ENCODE measurements around the gene SCARB1.
A peak's percentile ranks its signal among the peaks of the same experiment; 100 is the strongest.

SCARB1 gene

DNA sequence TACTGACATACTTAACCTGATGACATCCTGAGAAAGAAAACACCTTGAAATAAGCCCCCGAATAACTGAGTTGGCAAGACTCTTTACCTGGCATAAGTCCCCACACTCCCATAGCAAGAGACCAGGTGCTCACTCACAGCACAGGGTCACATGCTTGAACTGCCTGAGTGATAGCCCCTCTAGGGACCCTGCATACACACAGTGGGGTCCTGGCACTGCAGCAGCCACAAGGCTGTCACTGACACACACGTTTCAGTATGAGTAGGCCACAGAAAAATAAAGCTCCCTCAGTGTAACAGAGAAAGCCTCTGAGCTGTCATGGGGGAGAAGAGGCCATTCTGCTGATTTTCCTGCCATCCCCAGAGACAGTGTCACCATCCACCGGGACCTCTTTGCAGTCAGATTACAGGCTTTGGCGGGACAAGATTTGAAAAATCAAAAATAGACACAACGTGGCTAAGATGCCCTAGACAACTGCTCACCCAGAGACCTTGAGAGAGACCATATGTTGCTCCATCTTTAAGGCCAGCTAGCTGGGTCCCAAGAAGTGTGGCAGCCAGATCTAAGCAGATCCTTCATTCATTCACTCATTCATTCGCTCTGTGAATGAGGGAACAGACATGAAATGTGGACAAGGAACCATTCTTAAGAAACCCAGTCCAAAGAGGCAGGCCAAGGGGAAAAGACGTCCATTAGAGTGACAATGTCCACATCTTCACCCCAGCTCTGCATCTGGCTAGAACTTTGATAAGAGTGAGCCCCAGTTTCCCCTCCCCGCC lies 1.6 kb downstream of the SCARB1 start:
- no peak for DNase-seq

- DNase-seq = no peak
Measured at GRCh38 chr12:124861492-124861891, 2.2 kb downstream of the SCARB1 start.

- DNase-seq = peak; percentile 53
Measured at GRCh38 chr12:124857921-124858461, 5.7 kb downstream of the SCARB1 start.

DNA sequence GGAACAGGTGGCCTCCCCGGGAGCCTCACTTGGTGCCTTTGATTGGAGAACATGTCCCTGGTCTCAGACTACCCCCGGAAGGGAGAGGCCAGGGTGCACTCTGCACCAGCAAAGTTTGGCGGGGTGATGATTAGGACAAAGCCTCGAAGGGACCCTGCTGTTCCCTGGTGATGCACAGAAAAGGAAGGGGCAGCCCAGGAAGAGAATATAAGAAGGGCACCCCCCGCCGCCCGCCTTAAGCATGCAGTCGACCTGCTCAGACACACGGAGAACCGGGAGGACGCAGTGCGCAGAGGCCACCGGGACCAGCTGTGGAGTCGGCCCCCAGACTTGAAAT lies 6.9 kb downstream of the SCARB1 start:
- DNase-seq = no peak

- DNase-seq = peak; percentile 44
Measured at GRCh38 chr12:124856132-124856841, 7.4 kb downstream of the SCARB1 start.

DNA sequence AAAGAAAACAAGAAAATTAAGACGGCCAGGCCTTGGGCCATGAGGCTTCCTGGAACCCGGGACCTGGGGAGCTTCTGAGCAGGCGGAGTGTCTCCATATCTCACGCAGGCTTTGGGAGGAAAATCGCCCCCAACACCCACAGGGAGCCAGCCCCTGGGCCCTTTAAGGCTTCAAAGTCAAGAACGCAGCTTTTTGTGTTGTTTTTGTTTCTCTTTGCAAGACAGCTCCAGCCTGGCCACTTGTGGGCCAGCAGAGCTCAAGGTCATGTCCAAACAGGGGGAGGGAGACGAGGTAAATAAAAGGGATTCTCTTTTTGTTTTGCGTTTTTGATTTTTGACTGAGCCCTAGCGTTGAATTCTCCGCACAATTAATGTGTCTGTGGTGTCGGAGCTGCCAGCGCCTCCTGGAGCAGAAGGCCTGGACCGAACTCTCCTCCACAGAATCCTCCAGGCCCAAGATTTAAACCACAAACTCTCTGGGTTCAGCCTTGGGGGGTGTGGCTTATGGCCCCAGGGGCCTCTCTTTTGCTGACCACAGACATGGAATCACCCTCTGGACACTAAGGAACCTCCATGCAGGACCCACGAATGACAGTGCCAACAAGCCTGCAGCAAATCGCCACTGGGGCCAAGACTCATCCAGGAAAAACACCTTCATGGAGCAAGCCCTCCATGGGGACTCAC lies 8.2 kb downstream of the SCARB1 start:
- DNase-seq = no peak

- DNase-seq = no peak
Measured at GRCh38 chr12:124854637-124855184, 9.0 kb downstream of the SCARB1 start.

DNA sequence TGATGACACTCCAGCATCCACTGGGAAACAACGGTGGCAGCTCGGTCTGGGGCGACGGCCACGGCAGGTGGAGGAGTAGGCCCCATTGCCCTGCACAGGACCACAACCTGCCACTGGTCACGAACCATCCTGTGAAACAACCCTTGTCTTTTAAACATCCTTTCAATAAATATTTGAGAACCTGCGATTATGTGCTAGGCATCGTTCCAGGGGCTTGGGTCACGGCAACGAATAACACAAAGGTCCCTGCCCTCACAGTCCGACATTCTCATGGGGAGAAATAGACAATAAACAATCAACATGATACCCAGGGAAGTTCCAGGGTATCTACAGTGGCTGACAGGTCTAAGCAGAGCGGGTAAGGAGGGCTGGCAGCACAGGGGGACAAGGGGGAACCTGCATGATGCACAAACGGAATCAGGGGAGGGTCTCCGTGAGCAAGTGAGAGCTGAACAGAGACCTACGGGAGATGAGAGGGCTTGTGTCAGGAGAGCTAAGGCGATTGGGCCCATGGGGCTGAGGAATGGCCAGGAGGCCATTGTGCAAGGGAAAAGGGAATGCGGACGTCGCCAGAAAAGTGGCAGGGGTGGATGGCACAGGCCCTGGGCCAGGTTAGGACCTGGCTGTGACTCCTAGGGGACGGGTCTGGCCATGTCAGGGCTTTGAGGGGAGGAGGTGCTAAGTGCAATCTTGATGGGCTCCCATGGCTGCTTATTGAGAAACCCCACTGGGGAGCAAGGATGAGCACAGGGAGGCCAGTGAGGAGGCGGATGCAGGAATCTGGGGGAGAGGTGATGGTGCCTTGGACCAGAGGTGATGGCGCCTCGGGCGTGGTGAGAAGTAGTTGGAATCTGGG lies 9.7 kb downstream of the SCARB1 start:
- DNase-seq = no peak

GRCh38 chr12:124852911-124853427 lies 10.7 kb downstream of the SCARB1 start:
- peak; percentile 55 for DNase-seq

DNA sequence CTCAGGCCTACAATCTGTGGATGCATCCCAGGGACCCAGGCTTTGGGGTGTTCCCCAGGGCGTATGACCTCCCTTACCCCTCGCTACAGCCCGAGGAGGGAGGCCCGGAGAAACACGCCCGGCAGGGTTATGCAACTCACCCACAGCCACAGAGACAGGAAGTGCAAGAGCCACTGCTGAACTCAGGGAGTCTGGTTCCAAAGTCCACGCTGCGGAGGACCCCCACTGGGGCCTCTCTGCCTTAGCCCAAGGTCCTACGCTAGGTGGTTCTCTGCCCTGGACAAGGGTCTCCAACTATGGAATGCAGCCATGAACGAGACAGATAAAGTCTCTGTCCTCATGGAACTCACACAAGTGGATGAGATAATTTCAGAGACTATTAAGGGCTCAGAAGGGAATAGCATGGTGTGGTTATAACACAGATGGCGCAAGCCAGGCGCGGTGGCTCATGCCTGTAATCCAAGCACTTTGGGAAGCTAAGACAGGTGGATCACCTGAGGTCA lies 11.3 kb downstream of the SCARB1 start:
- peak; percentile 85 for DNase-seq

- DNase-seq = no peak
Measured at GRCh38 chr12:124851342-124851741, 12.3 kb downstream of the SCARB1 start.

GRCh38 chr12:124849382-124849781 lies 14.3 kb downstream of the SCARB1 start:
- DNase-seq = no peak

GRCh38 chr12:124848621-124849380 lies 14.9 kb downstream of the SCARB1 start:
- DNase-seq = no peak

DNA sequence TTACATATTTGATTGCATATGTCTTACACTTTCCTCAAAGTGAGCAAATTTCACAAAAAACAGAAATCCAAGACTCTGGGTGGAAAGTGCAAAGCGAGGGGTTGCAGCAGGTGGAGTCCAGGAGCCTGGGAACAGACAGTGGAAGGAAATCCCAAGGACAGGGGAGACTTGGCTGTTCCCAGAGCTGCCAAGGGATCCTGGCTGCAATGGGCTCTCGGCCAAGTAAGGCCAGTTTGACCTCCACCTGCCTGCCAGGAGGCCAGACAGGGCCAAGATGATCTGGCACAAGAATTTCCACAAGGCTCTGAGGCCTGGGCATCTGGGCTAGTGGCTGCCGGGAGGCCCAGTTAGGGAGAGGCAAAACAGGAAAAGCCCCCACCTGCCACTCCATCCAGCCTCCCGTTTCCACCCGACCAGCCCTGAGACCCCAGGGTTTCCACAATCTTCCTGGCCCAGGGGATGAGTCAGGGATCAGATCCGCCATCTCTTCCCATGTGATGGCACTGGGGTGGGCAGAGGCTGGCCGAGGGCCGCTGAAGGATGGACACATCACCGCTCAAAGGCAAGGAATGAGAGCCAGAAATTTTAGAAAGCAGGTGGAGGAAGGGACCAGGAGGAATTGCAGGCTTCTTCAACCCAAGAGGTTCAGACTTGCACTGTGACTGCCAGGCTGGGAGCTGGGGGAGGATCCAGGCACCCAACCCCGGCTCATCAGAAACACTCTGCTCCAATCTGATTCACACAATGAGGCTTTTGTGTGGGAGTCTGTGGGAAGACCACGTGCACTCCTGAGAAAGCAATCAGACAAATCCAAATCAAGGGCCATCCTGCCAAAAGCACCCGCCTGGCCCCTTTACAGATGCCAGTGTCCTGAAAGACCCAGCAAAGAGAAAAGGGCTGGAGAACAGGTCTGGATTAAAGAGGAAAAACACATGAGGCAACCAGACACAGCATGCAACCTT lies 16.3 kb downstream of the SCARB1 start:
- no peak for DNase-seq

DNA sequence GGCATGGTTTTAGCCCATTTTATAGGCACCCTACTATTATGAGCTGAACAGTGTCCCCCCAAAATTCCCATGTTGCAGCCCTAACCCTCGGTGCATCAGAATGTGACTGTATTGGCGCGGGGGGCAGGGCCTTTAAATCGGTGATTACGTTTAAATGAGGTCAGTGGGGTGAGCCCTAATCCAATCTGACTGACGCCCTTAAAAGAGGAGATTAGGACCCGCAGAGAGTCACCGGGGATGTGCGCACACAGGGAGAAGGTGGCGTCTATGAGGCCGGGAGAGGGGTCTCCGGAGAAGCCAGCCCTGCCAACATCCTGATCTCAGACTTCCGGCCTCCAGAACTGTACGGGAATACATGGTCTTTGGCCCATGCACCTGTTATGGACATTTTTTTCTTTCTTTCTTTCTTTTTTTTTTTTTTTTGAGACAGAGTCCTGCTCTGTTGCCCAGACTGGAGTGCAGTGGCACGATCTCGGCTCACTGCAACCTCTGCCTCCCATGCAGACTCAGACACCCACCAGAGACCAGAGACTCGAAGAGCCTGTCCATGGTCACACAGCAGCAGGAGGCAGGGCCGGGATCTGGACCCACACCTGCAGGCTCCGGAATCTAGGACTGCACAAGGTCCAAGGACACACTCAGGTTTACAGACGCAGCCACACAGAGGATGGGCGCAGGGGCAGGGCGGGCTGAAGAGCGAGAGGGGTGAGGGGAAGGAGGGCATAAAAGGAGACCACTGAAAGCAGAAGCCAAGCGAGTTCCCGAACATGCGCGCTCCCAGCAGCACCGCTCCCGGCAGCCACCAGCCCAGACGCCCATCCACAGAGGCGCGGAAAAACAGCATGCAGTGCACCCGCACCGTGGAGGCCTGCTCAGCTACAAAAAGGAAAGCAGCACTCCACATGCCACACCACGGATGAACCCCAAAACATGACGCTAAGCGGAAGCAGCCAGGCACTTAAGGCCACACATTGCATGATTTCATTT lies 19.0 kb downstream of the SCARB1 start:
- no peak for DNase-seq

DNA sequence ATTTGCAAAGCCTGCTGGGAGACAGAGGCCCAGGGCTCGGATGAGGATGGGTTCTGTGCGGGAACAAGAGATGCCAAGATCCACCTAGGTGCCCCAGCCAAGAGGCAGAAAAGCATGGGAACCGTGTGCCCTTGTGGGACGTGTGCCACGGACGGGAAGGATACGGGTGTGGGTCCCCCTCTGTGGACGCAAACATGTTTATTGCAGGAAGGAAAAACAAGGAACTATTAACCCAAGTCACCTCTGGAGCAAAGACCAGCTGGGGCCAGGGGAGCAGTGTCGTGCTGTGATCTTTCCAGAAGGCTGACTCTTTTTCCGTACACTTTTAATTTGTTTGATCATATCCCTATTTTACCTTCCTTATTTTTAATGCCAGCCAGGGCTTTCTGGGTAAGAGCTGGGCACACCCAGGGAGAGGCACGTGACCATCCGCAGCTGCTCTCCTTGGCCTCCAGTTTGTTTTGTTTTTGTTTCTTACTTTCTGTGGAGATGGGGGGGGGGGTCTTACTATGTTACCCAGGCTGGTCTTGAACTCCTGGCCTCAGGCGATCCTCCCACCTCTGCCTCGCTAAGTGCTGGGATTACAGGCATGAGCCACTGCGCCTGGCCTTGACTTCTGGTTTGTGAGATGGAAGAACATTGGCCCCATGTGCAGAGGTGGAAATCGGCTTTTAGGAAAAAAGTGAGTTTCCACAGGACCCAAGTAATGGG lies 20.7 kb downstream of the SCARB1 start:
- DNase-seq = no peak

GRCh38 chr12:124842073-124842749 lies 21.5 kb downstream of the SCARB1 start:
- DNase-seq = no peak
